Neural progenitor cell (in vitro differentiated cells): ENCODE results near the gene PRF1.

Experiments
- CTCF ChIP-seq: fragments of 200-600 bp; sonication (generic); IDR thresholded peaks from 2 replicates; pipeline ENCODE4 v1.5.1; 2017; ENCODE audit warnings: antibody characterized with exemption, mild to moderate bottlenecking
- EZH2 ChIP-seq: fragments of 200-600 bp; sonication (generic); IDR thresholded peaks from 2 replicates; pipeline ENCODE4 v1.6.1; 2017; ENCODE audit warnings: antibody characterized with exemption, mild to moderate bottlenecking, moderate library complexity
- EZH2phosphoT487 ChIP-seq: fragments of 200-600 bp; sonication (generic); IDR thresholded peaks from 2 replicates; pipeline ENCODE4 v1.6.1; 2017; ENCODE audit warnings: antibody characterized with exemption

- TF ChIP-seq CTCF: no peak
- no peak for TF ChIP-seq EZH2
- TF ChIP-seq EZH2phosphoT487: no peak
Observed at GRCh38 chr10:70557086-70557845, 45.3 kb downstream of the PRF1 start.
